RWPE2 (cell line): ENCODE measurements around the gene HEPACAM2.
A peak's percentile ranks its signal among the peaks of the same experiment; 100 is the strongest.

Source experiments
- ATAC-seq: fragments of 200-7000 bp; cut with Tn5 transposase; 3 replicates; pipeline ENCODE4 v1.9.1; 2021; ENCODE audit warnings: low read depth
- DNase-seq: peaks from one replicate; pipeline ENCODE4 v3.0.0-alpha.2; 2020; ENCODE audit warnings: low spot score
- H3K27ac ChIP-seq: fragments of 450-650 bp; 2 replicates; pipeline ENCODE4 v1.5.1; 2017; ENCODE audit warnings: mild to moderate bottlenecking; ENCODE audit not compliant: poor library complexity, severe bottlenecking
- H3K27me3 ChIP-seq: fragments of 250-450 bp; sonication (Bioruptor Pico); 2 replicates; pipeline ENCODE4 v1.5.1; 2021; ENCODE audit warnings: mild to moderate bottlenecking, moderate library complexity; ENCODE audit not compliant: insufficient read depth, poor library complexity, severe bottlenecking
- H3K36me3 ChIP-seq: fragments of 250-450 bp; sonication (Bioruptor Pico); 2 replicates; pipeline ENCODE4 v1.5.1; 2020; ENCODE audit warnings: low read depth, mild to moderate bottlenecking, moderate library complexity
- H3K4me1 ChIP-seq: fragments of 250-450 bp; sonication (Bioruptor Pico); 2 replicates; pipeline ENCODE4 v1.5.1; 2021; ENCODE audit warnings: mild to moderate bottlenecking, moderate library complexity; ENCODE audit not compliant: insufficient read depth, poor library complexity, severe bottlenecking
- H3K4me3 ChIP-seq: fragments of 250-450 bp; sonication (Bioruptor Pico); 2 replicates; pipeline ENCODE4 v1.5.1; 2021; ENCODE audit warnings: mild to moderate bottlenecking, moderate library complexity; ENCODE audit not compliant: severe bottlenecking
- H3K9me3 ChIP-seq: fragments of 250-450 bp; sonication (Bioruptor Pico); 2 replicates; pipeline ENCODE4 v1.5.1; 2021; ENCODE audit warnings: mild to moderate bottlenecking, moderate library complexity; ENCODE audit not compliant: severe bottlenecking
- TF ChIP-seq, protein P1 (sequence below): fragments of 450-650 bp; IDR thresholded peaks from one replicate; pipeline ENCODE4 v1.5.1; 2017; ENCODE audit warnings: mild to moderate bottlenecking, moderate library complexity; ENCODE audit not compliant: poor library complexity, severe bottlenecking

HEPACAM2 gene

GRCh38 chr7:93245525-93246432, 19.5 kb upstream of the HEPACAM2 start:
- H3K4me3 ChIP-seq = no peak overlapping the region
- H3K27me3 ChIP-seq = no peaks in the 10 kb centered on the region
- TF ChIP-seq, protein P1, sequence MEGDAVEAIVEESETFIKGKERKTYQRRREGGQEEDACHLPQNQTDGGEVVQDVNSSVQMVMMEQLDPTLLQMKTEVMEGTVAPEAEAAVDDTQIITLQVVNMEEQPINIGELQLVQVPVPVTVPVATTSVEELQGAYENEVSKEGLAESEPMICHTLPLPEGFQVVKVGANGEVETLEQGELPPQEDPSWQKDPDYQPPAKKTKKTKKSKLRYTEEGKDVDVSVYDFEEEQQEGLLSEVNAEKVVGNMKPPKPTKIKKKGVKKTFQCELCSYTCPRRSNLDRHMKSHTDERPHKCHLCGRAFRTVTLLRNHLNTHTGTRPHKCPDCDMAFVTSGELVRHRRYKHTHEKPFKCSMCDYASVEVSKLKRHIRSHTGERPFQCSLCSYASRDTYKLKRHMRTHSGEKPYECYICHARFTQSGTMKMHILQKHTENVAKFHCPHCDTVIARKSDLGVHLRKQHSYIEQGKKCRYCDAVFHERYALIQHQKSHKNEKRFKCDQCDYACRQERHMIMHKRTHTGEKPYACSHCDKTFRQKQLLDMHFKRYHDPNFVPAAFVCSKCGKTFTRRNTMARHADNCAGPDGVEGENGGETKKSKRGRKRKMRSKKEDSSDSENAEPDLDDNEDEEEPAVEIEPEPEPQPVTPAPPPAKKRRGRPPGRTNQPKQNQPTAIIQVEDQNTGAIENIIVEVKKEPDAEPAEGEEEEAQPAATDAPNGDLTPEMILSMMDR = peak; percentile 79
- no peak for ATAC-seq
- no peak overlapping the region for H3K27ac ChIP-seq
- no peaks in the 10 kb centered on the region for H3K9me3 ChIP-seq
- DNase-seq = no peak
- H3K4me1 ChIP-seq = no peaks in the 10 kb centered on the region
- no peaks in the 10 kb centered on the region for H3K36me3 ChIP-seq

GRCh38 chr7:93242106-93242505, 15.8 kb upstream of the HEPACAM2 start:
- no peaks in the 10 kb centered on the region for H3K4me1 ChIP-seq
- no peaks in the 10 kb centered on the region; the same call in 1 of the 2 replicates for H3K36me3 ChIP-seq
- H3K27ac ChIP-seq = no peak overlapping the region
- no peak for DNase-seq
- TF ChIP-seq, protein P1 = no peak
- no peaks in the 10 kb centered on the region for H3K9me3 ChIP-seq
- H3K4me3 ChIP-seq = no peak overlapping the region
- ATAC-seq = no peak
- H3K27me3 ChIP-seq = no peaks in the 10 kb centered on the region

DNA sequence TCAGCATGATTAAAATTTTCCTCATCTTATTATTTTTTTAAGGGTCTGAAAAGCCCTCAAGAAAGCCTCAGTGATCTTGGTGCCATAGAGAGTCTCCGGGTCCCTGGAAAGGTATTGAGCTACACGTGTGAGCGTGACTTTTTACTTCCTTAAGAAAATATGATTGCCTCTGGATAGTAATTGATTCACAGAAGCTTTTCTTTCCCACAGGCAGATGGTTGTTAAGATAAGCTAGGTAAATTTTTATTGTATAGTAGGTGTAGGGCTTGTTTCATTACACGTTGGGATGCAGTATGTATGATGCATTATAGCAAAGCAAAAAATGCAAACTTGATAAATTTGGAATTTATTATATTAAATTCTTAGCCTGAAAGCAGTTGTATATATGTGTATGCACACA, 13.6 kb upstream of the HEPACAM2 start:
- no peaks in the 10 kb centered on the region for H3K4me1 ChIP-seq
- no peaks in the 10 kb centered on the region for H3K27me3 ChIP-seq
- ATAC-seq = no peak
- no peak for DNase-seq
- no peak overlapping the region for H3K27ac ChIP-seq
- H3K4me3 ChIP-seq = no peak overlapping the region
- H3K9me3 ChIP-seq = no peaks in the 10 kb centered on the region
- H3K36me3 ChIP-seq = no peaks in the 10 kb centered on the region; the same call in 1 of the 2 replicates
- TF ChIP-seq, protein P1 = no peak

- ATAC-seq (no peak), DNase-seq (no peak)
- no peaks in the 10 kb centered on the region for H3K9me3 ChIP-seq
- H3K27ac ChIP-seq = no peak overlapping the region
- no peaks in the 10 kb centered on the region for H3K4me1 ChIP-seq
- no peaks in the 10 kb centered on the region for H3K27me3 ChIP-seq
- H3K36me3 ChIP-seq = no peaks in the 10 kb centered on the region; the same call in 1 of the 2 replicates
- H3K4me3 ChIP-seq = no peak overlapping the region
- TF ChIP-seq, protein P1 = no peak
Observed at GRCh38 chr7:93238748-93239147, 12.5 kb upstream of the HEPACAM2 start.

DNA sequence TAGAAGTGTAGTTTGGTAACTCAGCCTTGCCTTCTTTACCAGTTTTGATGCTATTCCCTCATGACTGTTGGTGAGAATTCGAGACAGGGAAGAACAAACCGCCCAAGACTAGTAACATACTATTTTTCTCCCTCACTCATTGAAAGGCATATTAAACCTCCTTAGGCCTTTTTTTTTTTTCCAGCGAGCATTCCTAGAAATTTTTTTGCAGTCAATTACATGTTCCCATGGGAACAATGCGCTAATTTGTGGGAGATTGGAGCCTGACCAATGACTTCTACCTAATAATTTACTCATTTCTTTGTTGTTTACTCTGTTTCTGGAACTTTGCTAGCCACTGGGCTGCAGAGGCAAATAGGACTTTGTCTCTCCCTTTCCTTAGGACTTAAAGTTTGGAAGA, 11.9 kb upstream of the HEPACAM2 start:
- Histone ChIP-seq H3K9me3 (no peaks in the 10 kb centered on the region), H3K27ac (no peak overlapping the region), H3K4me3 (no peak overlapping the region), H3K36me3 (no peaks in the 10 kb centered on the region; the same call in 1 of the 2 replicates), H3K4me1 (peaks cover 3% of the 10 kb centered on the region), H3K27me3 (no peaks in the 10 kb centered on the region)
- TF ChIP-seq, protein P1 = no peak
- no peak for DNase-seq
- no peak for ATAC-seq
